HepG2 (cell line): ENCODE measurements around the gene TUBE1. TPM values are rescaled to one million over a fixed set of nuclear protein-coding genes. Genes with fewer than 3 reads are reported as not detected.

ENCODE experiments used
- ARID2 ChIP-seq: sonication (generic); formaldehyde crosslinking; IDR thresholded peaks from 2 replicates; pipeline ENCODE4 v1.8.1; 2022; ENCODE audit warnings: mild to moderate bottlenecking, missing genetic modification reagents, borderline replicate concordance
- CCAR2 ChIP-seq: fragments of 200-400 bp; formaldehyde crosslinking; optimal IDR thresholded peaks from 2 replicates; pipeline ENCODE3; 2018; ENCODE audit warnings: low read depth, mild to moderate bottlenecking, low read length, moderate library complexity
- CENPT ChIP-seq: sonication (generic); formaldehyde crosslinking; IDR thresholded peaks from 2 replicates; pipeline ENCODE4 v1.8.0; 2022; ENCODE audit warnings: low read depth, mild to moderate bottlenecking, moderate library complexity, missing genetic modification reagents
- EEA1 ChIP-seq: sonication (generic); formaldehyde crosslinking; IDR thresholded peaks from 2 replicates; pipeline ENCODE4 v1.5.1; 2020; ENCODE audit warnings: mild to moderate bottlenecking, missing genetic modification reagents, borderline replicate concordance
- GATAD1 ChIP-seq: IDR thresholded peaks from 2 replicates; pipeline ENCODE4 v1.6.1; 2016; ENCODE audit warnings: missing genetic modification reagents, missing compliant biosample characterization
- MTA1 ChIP-seq: sonication (generic); formaldehyde crosslinking; IDR thresholded peaks from 2 replicates; pipeline ENCODE4 v1.4.0; 2020; ENCODE audit warnings: missing genetic modification reagents, mild to moderate bottlenecking, borderline replicate concordance
- RARA ChIP-seq: IDR thresholded peaks from 2 replicates; pipeline ENCODE4 v1.6.1; 2016; ENCODE audit warnings: missing genetic modification reagents, missing compliant biosample characterization
- SRSF1 ChIP-seq: fragments of 200-400 bp; formaldehyde crosslinking; optimal IDR thresholded peaks from 2 replicates; pipeline ENCODE3; 2017; ENCODE audit warnings: mild to moderate bottlenecking, low read depth, low read length, moderate library complexity
- TCF12 ChIP-seq, 2 experiments: fragments of 450-650 bp in 1 of 2; sonication (generic) in 1 of 2; formaldehyde crosslinking in 1 of 2; IDR thresholded peaks; 2 replicates each; pipeline versions ENCODE4 v1.6.1 to v1.8.0; 2017 to 2022; ENCODE audit warnings: antibody characterized with exemption in 1 of 2, mild to moderate bottlenecking in 1 of 2, missing genetic modification reagents in 1 of 2, moderate library complexity in 1 of 2
- TCF7L2 ChIP-seq: IDR thresholded peaks from 2 replicates; pipeline ENCODE4 v1.6.1; 2011; ENCODE audit warnings: mild to moderate bottlenecking, low read depth, low read length, moderate library complexity
- ZBTB21 ChIP-seq: sonication (generic); formaldehyde crosslinking; IDR thresholded peaks from 2 replicates; pipeline ENCODE4 v1.4.0; 2020; ENCODE audit warnings: missing genetic modification reagents
- ZNF451 ChIP-seq: sonication (generic); formaldehyde crosslinking; IDR thresholded peaks from 2 replicates; pipeline ENCODE4 v1.5.0; 2020; ENCODE audit warnings: mild to moderate bottlenecking, missing genetic modification reagents
- ZNF782 ChIP-seq: sonication (generic); formaldehyde crosslinking; IDR thresholded peaks from 2 replicates; pipeline ENCODE4 v1.4.0; 2020; ENCODE audit warnings: missing genetic modification reagents, mild to moderate bottlenecking, borderline replicate concordance
- polyA plus RNA-seq, 8 experiments: library from polyadenylated mRNA; depleted of rRNA in 3 of 8; stranded (reverse) in 7 of 8; unstranded in 1 of 8; fragments of >200 nt; fragmentation: Illumina TruSeq in 4 of 8; extraction: Trizol in 4 of 8; gene quantifications; 2 replicates each; pipeline versions ENCODE4 v1.2.1 to v1.2.3, GENCODE V29; 2011 to 2016; ENCODE audit warnings: low read depth in 4 of 8, missing spikeins in 1 of 8, mixed read lengths in 1 of 8; ENCODE audit not compliant: insufficient read depth in 1 of 8
- total RNA-seq, 5 experiments: library from RNA; depleted of rRNA; stranded (reverse); fragments of >200 nt; fragmentation: Illumina TruSeq; extraction: Trizol; gene quantifications; 2 replicates each; pipeline ENCODE4 v1.2.3, GENCODE V29; 2016; ENCODE audit warnings: low read depth in 1 of 5
- TF ChIP-seq, protein P1 (sequence below): sonication (generic); formaldehyde crosslinking; IDR thresholded peaks from 2 replicates; pipeline ENCODE4 v1.4.0; 2020; ENCODE audit warnings: mild to moderate bottlenecking, low read depth, missing genetic modification reagents
- TF ChIP-seq, protein P2 (sequence below), 2 experiments: fragments of 450-650 bp in 1 of 2; sonication (generic) in 1 of 2; formaldehyde crosslinking; IDR thresholded peaks; 2 replicates each; pipeline versions ENCODE4 v1.5.0 to v1.8.0; 2020 to 2022; ENCODE audit warnings: mild to moderate bottlenecking in 1 of 2, missing genetic modification reagents in 1 of 2
- TF ChIP-seq, protein P3 (sequence below): sonication (generic); IDR thresholded peaks from 2 replicates; pipeline ENCODE4 v1.6.1; 2016; ENCODE audit warnings: low read depth, borderline replicate concordance
- TF ChIP-seq, protein P4 (sequence below): IDR thresholded peaks from 2 replicates; pipeline ENCODE4 v1.6.1; 2016; ENCODE audit warnings: control low read depth
- TF ChIP-seq, protein P5 (sequence below): sonication (generic); formaldehyde crosslinking; IDR thresholded peaks from 2 replicates; pipeline ENCODE4 v1.5.0; 2020; ENCODE audit warnings: missing genetic modification reagents, mild to moderate bottlenecking, borderline replicate concordance
- TF ChIP-seq, protein P6 (sequence below): sonication (generic); formaldehyde crosslinking; conservative IDR thresholded peaks from 2 replicates; pipeline ENCODE4 v1.8.1; 2023; ENCODE audit warnings: missing genetic modification reagents
- TF ChIP-seq, protein P7 (sequence below): sonication (generic); formaldehyde crosslinking; IDR thresholded peaks from 2 replicates; pipeline ENCODE4 v1.4.0; 2020; ENCODE audit warnings: missing genetic modification reagents

The TUBE1 gene
- total and polyA plus RNA-seq, 2 of the 13 experiments (the other 11 are each of a cell fraction or from before 2014, with no cell fraction given): 17.3 to 22.6 TPM

DNA sequence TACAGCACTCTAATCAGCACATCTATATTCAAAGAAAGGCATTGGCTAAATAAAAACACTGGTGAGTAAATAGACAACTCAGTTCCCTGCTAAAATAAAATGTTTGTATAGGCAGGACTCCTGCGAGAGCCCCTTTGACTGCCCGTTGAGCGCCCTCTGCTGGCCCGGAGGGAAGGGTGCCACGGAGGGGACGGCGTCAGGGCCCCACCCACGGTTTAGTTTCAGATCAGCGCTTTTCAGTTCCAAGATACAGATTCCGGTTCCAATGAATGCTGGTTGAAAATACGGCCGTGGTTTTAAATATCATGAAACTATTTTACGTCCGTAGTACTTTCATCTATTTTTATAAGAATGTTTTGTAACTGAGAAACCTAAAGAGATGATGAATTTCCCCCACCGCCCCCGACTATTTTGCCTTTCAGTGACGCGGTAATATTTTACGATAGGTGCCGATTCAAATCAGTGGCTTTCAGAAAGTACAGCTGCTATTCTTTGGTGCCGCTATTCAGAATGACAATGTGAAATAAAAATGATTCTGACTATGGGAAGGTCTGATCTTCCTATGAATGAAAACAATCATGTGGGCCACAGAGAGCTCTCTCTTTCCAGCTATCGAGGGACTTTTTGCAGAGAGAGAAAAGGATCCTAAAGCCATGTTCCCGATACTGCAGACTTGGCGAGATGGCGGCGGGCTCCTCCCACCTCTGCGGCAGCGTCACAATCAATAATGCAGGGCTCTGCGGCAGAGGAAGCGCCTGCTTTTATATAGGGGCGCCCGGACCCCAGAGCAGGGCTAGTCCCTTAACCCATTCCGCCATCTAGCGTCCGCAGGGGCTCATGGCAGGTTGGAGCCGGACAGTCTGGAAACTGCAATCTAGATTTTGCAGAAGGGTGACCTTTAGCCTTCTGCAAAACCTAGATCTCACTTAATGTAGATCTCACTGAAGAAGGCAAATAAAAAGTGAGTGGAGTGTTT, 44.0 kb downstream of the TUBE1 start (continued):
- TF ChIP-seq, protein P1, sequence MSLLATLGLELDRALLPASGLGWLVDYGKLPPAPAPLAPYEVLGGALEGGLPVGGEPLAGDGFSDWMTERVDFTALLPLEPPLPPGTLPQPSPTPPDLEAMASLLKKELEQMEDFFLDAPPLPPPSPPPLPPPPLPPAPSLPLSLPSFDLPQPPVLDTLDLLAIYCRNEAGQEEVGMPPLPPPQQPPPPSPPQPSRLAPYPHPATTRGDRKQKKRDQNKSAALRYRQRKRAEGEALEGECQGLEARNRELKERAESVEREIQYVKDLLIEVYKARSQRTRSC (CRISPR knock-in tag): no peak
- no peak for TF ChIP-seq MTA1
- TF ChIP-seq, protein P2, sequence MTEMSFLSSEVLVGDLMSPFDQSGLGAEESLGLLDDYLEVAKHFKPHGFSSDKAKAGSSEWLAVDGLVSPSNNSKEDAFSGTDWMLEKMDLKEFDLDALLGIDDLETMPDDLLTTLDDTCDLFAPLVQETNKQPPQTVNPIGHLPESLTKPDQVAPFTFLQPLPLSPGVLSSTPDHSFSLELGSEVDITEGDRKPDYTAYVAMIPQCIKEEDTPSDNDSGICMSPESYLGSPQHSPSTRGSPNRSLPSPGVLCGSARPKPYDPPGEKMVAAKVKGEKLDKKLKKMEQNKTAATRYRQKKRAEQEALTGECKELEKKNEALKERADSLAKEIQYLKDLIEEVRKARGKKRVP (CRISPR knock-in tag; IDR thresholded peaks at IDR 0.05): 0 out of 4 replicates have a peak, but pooled peaks of 1 of the 2 experiments have one; percentile 19
- TF ChIP-seq CENPT (CRISPR knock-in tag): no peak
- TF ChIP-seq CCAR2: no peak
- peak; percentile 63; the same call in 1 of the 2 replicates for TF ChIP-seq GATAD1 (CRISPR knock-in tag)
- TF ChIP-seq, protein P3, sequence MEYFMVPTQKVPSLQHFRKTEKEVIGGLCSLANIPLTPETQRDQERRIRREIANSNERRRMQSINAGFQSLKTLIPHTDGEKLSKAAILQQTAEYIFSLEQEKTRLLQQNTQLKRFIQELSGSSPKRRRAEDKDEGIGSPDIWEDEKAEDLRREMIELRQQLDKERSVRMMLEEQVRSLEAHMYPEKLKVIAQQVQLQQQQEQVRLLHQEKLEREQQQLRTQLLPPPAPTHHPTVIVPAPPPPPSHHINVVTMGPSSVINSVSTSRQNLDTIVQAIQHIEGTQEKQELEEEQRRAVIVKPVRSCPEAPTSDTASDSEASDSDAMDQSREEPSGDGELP: no peak
- TF ChIP-seq, protein P4, sequence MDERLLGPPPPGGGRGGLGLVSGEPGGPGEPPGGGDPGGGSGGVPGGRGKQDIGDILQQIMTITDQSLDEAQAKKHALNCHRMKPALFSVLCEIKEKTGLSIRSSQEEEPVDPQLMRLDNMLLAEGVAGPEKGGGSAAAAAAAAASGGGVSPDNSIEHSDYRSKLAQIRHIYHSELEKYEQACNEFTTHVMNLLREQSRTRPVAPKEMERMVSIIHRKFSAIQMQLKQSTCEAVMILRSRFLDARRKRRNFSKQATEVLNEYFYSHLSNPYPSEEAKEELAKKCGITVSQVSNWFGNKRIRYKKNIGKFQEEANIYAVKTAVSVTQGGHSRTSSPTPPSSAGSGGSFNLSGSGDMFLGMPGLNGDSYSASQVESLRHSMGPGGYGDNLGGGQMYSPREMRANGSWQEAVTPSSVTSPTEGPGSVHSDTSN (CRISPR knock-in tag): no peak
- TF ChIP-seq, protein P5, sequence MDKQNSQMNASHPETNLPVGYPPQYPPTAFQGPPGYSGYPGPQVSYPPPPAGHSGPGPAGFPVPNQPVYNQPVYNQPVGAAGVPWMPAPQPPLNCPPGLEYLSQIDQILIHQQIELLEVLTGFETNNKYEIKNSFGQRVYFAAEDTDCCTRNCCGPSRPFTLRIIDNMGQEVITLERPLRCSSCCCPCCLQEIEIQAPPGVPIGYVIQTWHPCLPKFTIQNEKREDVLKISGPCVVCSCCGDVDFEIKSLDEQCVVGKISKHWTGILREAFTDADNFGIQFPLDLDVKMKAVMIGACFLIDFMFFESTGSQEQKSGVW (CRISPR knock-in tag): no peak
- no peak for TF ChIP-seq TCF12 (IDR thresholded peaks at IDR 0.05)
- TF ChIP-seq TCF12 (CRISPR knock-in tag; IDR thresholded peaks at IDR 0.05): no peak
- peak; percentile 80; the same call in 1 of the 2 replicates for TF ChIP-seq ZNF782 (CRISPR knock-in tag)
- TF ChIP-seq ZNF451 (CRISPR knock-in tag): no peak
- TF ChIP-seq, protein P6, sequence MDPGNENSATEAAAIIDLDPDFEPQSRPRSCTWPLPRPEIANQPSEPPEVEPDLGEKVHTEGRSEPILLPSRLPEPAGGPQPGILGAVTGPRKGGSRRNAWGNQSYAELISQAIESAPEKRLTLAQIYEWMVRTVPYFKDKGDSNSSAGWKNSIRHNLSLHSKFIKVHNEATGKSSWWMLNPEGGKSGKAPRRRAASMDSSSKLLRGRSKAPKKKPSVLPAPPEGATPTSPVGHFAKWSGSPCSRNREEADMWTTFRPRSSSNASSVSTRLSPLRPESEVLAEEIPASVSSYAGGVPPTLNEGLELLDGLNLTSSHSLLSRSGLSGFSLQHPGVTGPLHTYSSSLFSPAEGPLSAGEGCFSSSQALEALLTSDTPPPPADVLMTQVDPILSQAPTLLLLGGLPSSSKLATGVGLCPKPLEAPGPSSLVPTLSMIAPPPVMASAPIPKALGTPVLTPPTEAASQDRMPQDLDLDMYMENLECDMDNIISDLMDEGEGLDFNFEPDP (CRISPR knock-in tag): no peak
- TF ChIP-seq RARA (CRISPR knock-in tag): no peak
- TF ChIP-seq ZBTB21 (CRISPR knock-in tag): no peak
- TF ChIP-seq EEA1 (CRISPR knock-in tag): no peak
- no peak for TF ChIP-seq TCF7L2
- no peak for TF ChIP-seq SRSF1
- TF ChIP-seq, protein P7, sequence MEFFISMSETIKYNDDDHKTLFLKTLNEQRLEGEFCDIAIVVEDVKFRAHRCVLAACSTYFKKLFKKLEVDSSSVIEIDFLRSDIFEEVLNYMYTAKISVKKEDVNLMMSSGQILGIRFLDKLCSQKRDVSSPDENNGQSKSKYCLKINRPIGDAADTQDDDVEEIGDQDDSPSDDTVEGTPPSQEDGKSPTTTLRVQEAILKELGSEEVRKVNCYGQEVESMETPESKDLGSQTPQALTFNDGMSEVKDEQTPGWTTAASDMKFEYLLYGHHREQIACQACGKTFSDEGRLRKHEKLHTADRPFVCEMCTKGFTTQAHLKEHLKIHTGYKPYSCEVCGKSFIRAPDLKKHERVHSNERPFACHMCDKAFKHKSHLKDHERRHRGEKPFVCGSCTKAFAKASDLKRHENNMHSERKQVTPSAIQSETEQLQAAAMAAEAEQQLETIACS (CRISPR knock-in tag): no peak
- no peak for TF ChIP-seq ARID2 (CRISPR knock-in tag)
